CD1c-positive myeloid dendritic cell (primary cell): Measurements from ENCODE around the gene SRGAP2C.
A peak's percentile ranks its signal among the peaks of the same experiment; 100 is the strongest.
"Not testable (repeated sequence)": the region's sequence is repeated elsewhere in the genome, so short reads cannot be mapped to it uniquely, and the experiment has no call there.

Experiments
- DNase-seq: peaks from one replicate; pipeline ENCODE4 v3.0.0-alpha.2; 2016; ENCODE audit errors: extremely low spot score

The SRGAP2C gene

GRCh38 chr1:121332599-121333562, 148.1 kb downstream of the SRGAP2C start:
- DNase-seq: not testable (repeated sequence)

- DNase-seq: not testable (repeated sequence)
These were observed 153.2 kb downstream of the SRGAP2C start for GRCh38 chr1:121337958-121338357.

GRCh38 chr1:121339611-121340010, 154.8 kb downstream of the SRGAP2C start:
- not testable (repeated sequence) for DNase-seq

- not testable (repeated sequence) for DNase-seq
These were observed 158.6 kb downstream of the SRGAP2C start for GRCh38 chr1:121343311-121343906.

GRCh38 chr1:121344355-121344754, 159.6 kb downstream of the SRGAP2C start:
- not testable (repeated sequence) for DNase-seq

- DNase-seq: not testable (repeated sequence)
These were observed 161.9 kb downstream of the SRGAP2C start for GRCh38 chr1:121346654-121347053.

GRCh38 chr1:121347476-121347875, 162.7 kb downstream of the SRGAP2C start:
- DNase-seq: not testable (repeated sequence)

- DNase-seq: not testable (repeated sequence)
These were observed 163.3 kb downstream of the SRGAP2C start for GRCh38 chr1:121348115-121348514.

GRCh38 chr1:121349332-121349967, 164.7 kb downstream of the SRGAP2C start:
- DNase-seq: not testable (repeated sequence)

- not testable (repeated sequence) for DNase-seq
These were observed 171.1 kb downstream of the SRGAP2C start for GRCh38 chr1:121355711-121356420.

- DNase-seq: not testable (repeated sequence)
These were observed 172.0 kb downstream of the SRGAP2C start for GRCh38 chr1:121356819-121357218.

GRCh38 chr1:121360531-121360930, 175.8 kb downstream of the SRGAP2C start:
- not testable (repeated sequence) for DNase-seq

GRCh38 chr1:121361451-121362233, 176.9 kb downstream of the SRGAP2C start:
- DNase-seq: not testable (repeated sequence)

- DNase-seq: not testable (repeated sequence)
These were observed 177.6 kb downstream of the SRGAP2C start for GRCh38 chr1:121362234-121362883.

- DNase-seq: not testable (repeated sequence)
These were observed 180.5 kb downstream of the SRGAP2C start for GRCh38 chr1:121365316-121365715.

GRCh38 chr1:121365723-121366122, 180.9 kb downstream of the SRGAP2C start:
- peak; percentile 23 for DNase-seq

- DNase-seq: not testable (repeated sequence)
These were observed 181.4 kb downstream of the SRGAP2C start for GRCh38 chr1:121366171-121366570.

GRCh38 chr1:121368910-121369309, 184.1 kb downstream of the SRGAP2C start:
- not testable (repeated sequence) for DNase-seq

GRCh38 chr1:121369959-121370358, 185.2 kb downstream of the SRGAP2C start:
- not testable (repeated sequence) for DNase-seq

- DNase-seq: not testable (repeated sequence)
These were observed 190.1 kb downstream of the SRGAP2C start for GRCh38 chr1:121374851-121375367.
